HT-29 (cell line): ENCODE results near the gene MYRFL. TPM values are rescaled to one million over a fixed set of nuclear protein-coding genes. Genes with fewer than 3 reads are reported as not detected.
"Not testable (repeated sequence)": the region's sequence is repeated elsewhere in the genome, so short reads cannot be mapped to it uniquely, and the experiment has no call there.

Experiments used
- DNase-seq: peaks from one replicate; pipeline ENCODE4 v3.0.0-alpha.2; 2015; ENCODE audit warnings: low spot score
- total RNA-seq: library from RNA; depleted of rRNA; stranded (reverse); fragments of >200 nt; shearing (Covaris generic); gene quantifications from 2 replicates; pipeline ENCODE4 v1.2.3, GENCODE V29; 2014; rRNA removed

MYRFL gene
- total RNA-seq = 13.2 and 14.8 TPM in 2 replicates

DNA sequence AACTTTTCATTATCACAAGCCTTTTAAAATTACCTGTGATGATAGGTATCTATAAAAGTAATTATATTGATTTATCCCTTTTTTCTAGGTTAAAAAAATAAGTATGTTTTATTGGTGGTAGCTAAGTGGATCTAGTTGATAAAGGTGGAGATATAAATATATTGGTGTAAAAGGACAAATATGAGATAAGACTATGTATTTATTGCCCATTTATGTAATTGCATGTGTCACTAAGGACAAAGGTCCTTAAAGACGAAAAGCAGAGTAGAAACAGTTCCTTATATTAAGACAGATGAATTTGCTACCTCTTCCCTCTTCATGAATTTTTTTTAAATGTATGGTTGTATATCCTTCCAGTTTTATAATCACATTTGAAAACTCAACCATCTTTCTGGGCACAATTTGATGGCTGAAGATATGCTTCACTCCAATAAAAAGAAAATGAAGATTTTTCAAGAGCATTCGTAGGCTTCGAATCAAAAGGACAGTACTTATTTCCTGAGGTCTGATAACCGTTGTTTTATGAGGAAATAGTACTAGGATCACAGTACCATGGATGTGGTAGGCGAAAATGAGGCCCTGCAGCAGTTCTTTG is at the start of gene MYRFL:
Gene MYRFL (plus strand): TSS at position 262 of the 595 bp plus-strand sequence. CDS start 291 bp downstream, at position 553.
- peak; percentile 73 for DNase-seq

DNA sequence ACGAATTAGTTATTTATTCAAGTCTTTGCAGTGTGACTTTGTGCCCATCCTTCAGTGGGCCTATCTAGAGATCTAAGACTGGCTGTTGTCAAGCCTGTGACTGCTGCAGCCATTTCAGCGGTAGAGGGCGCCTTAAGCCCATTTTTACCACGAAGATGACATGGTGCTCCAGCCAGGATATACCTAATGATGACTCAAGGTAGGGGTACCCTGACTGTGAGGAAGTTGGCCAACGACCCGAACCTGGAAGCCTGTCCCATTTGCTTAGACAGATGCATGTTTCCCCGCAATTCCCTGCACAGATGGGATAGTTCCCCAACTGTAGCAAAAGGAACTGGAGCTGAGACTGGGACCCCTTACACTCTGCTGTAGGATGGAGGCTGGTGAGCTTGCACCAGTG is 45.1 kb upstream of the MYRFL start:
- DNase-seq = peak; percentile 86

DNA sequence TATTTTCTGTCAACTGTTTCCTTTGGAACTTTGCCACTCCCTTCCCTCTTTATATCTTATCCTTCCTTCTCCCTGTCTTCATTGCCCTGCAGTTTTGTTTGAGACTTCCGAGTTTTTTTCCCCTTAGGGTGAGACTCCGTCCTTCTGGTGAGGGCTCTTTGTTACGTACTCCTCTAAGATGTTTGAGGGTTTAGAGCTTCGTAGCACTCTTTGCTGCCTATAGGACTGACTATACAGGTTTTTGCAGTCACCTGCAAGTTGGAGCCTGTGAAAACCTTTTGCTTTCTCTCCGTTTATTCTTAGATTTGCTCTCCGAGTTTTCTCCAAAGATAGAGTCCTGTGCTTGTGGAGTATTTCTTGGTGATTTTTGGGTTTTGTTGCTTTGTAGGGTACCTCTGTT is 41.7 kb upstream of the MYRFL start:
- DNase-seq = no peak

DNA sequence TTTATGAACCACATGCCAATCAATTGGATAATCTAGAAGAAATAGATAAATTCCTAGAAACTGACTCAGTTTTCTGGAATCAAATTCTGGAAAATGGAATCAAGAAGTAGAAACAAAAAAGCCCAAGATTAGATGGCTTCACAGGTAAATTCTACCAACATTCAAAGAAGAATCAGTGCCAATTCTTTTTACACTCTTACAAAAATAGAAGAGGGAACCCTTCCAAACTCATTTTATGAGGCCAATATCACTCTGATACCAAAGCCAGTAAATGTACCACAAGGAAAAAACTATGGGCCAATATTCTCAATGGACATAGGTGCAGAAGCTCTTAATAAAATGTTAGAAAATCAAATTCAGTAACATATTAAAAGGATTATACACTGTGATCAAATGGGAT is 35.7 kb upstream of the MYRFL start:
- DNase-seq = no peak

DNA sequence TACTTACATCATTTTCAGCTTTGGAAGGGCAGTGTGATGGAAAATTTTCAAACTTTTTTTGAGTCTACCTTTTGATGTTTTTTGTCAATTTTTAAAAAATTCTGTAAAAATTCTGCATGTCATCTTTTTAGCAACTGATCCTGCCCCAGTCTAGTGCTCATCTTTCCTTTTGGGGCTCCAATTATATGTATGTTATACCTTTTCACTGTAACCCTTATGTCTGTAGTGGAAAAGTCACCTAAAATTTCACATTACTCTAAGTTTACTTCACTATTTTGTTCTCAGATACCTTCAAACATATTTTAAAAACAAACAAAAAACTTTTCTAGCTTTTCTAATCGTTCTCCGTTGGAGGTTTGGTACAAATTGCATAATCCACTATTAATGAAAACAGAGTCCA is 32.5 kb upstream of the MYRFL start:
- DNase-seq = no peak

DNA sequence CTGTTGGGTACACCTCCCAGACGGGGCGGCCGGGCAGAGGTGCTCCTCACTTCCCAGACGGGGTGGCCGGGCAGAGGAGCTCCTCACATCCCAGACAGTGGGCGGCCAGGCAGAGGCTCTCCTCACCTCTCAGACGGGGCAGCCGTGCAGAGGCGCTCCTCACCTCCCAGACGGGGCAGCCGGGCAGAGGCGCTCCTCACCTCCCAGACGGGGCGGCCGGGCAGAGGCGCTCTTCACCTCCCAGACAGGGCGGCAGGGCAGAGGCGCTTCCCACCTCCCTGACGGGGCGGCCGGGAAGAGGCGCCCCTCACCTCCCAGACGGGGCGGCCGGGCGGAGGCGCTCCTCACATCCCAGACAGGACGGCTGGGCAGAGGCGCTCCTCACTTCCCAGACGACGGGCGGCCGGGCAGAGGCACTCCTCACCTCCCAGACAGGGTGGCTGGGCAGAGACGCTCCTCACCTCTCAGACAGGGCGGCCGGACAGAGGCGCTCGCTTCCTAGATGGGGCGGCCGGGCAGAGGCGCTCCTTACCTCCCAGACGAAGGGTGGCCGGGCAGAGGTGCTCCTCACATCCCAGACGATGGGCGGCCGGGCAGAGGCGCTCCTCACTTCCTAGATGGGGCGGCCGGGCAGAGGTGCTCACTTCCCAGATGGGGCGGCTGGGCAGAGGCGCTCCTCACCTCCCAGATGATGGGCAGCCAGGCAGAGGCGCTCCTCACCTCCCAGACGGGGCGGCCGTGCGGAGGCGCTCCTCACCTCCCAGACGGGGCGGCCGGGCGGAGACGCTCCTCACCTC is 17.7 kb upstream of the MYRFL start:
- DNase-seq = not testable (repeated sequence)

DNA sequence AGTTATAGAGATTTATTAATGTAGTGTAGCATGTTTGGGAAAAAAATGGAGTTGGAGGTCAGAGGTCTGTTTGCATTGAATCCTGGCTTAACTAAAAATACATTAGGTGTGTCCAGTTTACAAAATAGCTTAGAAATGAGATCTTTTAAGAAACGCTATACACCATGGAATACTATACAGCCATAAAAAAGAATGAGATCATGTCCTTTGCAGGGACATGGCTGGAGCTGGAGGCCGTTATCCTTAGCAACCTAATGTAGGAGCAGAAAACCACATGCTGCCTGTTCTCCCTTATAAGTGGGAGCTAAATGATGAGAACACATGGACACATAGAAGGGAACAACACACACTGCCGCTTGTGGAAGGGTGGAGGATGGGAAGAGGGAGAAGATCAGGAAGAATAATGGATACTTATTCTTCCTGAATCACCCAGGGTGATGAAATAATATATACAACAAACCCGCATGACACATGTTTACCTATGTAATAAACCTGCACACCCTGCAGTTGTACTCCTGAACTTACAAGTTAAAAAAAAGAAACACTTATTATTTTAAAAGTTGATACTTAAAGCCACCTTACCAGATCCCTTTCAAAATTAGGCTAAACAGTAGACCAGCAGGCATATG is 14.0 kb upstream of the MYRFL start:
- DNase-seq = no peak

DNA sequence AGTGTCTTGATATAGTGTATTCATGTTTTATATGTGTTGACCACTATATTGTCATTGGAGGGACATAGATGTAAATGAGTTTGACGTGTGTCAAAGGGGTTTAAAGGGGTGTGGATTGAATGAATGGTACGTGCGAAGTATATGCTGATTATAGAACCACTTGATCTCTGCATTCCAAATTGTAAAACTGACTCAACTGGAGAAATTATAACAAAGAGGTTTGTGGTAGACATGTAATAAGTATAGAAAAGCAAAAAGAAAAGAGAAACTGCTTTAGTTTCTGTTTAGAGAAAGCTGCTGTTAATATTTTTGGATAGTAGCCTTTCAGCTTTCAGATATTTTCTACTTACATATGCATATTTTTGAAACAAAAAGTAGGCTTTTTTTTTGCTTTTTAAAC is 8.9 kb upstream of the MYRFL start:
- DNase-seq = no peak

DNA sequence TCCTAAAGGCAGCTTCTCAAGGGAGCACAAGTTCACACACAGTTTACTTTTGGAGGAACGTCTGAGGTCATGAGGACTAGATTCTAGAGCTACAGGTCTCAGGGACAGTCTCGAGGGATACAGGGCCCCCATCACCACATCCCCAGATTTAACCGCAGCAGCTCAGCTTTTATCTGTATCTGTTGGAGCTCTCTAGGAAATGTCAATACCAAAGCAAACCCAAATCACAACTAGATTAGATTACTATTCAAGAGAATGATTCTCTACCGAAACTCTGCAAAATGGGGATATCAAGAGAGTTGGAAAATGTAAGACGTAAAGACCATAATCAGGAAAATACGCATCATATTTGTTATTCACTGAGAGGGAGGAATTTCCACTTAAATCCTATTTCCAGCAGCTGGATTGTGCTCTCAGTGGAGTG is 4.0 kb upstream of the MYRFL start:
- peak; percentile 84 for DNase-seq

DNA sequence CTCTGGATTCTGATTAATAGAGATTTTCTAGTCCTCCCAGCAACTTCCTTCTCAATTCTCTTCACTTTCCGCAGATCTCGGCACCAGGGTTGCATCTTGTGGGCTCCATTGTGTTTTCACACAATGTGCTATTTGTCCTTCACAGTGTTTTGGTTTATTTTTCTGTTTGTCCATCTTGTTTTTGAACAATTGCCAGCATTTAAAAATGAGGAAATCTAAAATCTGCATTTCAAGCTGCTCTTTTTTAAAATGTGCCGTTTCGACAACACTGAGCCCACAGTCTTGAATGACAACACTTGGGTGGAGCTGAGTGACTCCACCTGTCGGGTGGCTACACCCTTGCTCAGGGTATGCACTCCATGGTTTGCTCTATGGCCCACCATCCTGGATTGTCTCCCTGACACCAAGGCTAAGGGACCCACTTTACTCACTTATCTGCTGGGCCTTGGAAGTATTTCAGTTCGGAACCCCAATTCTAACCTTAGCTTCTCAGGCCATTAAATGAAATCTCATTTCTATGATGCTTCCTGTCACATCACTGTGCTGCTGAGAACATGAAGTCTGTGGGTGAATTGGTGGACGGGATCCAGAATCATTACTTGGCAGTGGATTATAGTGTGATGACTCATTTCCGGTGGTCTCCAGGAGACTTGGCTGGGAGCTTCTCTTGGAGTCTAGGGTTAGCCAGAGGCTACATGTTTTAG is 3.4 kb upstream of the MYRFL start:
- peak; percentile 96 for DNase-seq

DNA sequence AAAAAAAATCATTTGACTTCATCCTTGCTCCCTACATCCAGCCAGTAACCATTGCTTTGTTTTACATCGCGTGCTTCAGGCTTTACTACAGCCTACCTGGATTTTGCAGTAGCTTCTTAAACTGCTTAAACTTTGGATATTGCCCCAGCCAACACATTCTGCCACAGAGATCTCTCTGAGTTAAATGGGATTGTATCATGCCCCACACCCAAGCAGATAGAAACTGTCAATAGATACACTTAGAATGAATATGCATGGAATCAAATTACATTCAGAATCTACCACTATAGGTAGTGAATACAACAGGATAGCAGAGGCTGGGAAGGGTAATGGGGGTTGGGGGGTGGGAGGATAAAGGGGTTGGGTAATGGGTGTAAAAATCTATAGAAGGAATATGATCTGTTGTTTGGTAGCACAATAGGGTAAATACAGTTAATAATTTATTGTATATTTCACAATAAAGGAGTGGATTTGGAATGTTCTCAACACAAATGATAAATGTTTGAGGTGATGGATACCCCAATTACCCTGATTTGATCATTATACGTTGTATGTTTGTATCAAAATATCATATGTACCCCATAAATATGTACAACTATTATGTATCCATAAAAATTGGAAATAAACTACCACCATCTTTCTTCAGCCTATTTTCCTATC is 2.7 kb upstream of the MYRFL start:
- DNase-seq = peak; percentile 25

DNA sequence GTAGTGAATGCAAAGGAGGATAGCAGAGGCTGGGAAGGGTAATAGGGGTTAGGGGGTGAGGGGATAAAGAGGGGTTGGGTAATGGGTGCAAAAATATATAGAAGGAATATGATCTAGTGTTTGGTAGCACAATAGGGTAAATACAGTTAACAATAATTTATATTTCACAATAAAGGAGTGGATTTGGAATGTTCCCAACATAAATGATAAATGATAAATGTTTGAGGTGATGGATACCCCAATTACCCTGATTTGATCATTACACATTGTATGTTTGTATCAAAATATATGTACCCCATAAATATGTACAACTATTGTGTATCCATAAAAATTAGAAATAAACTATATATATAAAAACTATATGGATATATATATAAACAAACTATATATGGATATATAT is 999 bp upstream of the MYRFL start:
- DNase-seq = no peak

DNA sequence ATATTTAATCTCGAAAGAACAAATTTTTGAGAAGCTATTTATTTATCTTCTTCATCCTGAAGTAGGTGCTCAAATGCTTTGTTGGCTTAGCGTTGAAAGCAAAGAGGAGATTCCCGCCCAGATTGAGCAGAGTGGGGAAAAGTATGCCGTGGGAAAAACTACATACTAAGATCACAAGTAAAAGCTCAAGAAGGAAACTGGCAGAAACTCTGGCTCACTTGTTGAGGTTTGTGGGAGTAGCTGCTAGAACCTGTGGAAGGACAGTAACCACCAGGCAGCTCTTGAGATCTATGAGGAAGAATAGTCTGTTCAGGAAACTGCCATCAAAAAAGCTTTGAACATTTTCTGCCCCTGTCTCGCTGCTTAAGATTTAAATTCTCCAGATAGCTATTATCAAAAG is 3.9 kb downstream of the MYRFL start:
- DNase-seq = peak; percentile 67

DNA sequence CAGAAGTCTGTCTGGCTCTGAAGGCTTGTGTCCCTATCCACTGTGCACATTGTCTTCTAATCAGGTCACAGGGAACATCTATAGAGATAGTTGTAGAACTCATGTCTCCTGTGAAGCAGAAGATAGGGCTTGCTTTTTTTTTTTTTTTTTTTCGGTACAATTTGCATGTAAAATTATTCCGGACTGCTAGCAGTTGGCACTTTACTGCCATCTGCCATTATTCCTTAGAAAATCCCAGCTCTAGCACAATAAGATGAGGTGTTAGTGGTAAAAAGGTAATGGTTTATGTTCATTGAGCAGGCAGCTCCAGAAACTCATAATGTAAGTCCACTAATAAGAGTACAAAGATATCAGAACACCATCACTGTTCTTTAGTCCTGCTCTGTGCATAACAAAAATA is 8.7 kb downstream of the MYRFL start:
- DNase-seq = no peak

DNA sequence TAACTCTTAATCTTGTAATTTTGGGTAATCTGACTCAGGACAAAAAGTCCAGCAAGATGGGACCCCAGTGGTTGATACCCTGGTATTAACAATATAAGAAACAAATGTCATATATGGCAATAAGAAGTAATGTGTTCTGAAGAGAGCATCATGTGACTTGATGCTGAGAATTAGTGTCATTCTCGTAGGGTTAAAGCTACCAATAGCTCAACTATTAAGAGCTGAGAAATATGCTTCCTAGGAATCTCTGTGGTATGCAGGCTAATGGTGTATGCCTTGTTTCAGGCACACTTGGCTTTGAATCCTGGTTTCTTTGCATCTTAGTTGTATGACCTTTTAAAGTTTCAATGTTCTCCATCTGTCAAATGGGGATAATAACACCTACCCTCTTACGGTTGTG is 9.1 kb downstream of the MYRFL start:
- DNase-seq = no peak

DNA sequence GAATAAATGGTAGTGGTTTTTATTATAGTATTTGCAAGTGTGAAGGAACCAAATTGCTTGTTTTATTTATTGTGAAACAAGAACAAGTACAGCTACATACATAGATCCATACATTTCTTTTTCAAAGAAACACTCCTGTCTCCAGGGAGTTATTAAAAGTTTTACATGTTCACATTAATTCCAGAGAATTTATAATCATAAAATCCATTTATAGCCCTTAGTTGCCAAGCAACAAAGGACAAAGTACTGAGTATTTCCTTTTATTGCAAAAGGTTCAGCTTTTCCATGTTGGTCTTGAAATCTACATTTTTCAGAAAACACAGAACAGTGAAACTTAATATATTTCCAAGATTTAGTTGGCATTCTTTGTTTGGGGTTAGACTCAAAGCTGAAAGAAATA is 9.5 kb downstream of the MYRFL start:
- DNase-seq = no peak

DNA sequence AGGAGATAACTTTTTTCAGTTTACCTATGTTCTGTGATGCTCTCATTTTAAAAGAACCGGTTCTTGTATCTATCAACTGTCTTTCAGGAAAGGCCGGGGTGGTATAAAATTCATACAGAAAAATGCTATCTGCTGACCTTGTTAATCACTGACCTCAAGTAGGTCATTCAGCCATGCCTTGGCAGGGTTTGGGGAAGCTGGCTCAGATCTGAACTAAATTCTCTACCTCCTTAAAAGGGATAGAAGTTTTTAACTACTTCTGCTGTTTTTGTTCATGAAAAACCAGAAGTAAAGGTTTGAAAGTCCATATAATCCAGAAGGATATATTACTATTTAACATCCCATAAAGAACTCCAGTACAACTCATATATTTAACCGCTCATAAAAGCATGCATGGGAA is 10.1 kb downstream of the MYRFL start:
- no peak for DNase-seq

DNA sequence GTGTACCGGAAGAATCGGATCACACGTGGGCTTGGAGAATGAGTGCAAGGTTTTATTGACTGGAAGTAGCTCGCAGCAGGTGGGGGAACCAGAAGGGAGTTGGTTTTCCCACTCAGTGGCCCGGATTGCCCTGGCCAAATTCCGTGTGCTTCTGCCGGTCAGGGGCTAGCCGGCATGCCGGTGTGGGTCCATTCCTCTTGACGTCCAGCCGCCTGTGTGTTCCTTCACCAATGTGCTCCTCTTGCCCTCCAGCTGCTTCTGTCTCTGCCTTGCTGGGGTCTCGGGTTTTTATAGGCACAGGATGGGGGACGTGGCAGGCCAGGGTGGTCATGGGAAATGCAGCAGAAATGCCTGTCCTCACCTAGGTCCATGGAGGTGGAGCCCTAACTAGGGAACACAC is 11.0 kb downstream of the MYRFL start:
- DNase-seq = no peak

DNA sequence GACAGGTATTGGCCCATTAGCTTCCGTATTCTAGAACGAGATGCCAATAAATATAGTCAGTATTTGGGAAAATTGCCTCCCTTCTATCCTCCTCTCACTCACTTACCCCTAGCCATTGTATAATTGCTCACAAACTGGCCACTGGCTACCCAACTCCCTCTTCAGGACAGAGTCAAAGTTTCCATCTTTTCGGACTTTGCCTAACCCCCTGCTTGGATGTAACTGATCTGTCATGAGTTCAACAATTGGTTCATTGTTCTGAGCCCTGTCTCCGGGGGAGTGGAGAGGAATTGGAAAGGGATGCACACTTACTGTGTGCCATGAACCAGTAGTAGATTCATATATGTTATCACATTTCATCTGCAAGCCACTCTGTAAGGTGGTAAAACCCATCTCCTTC is 12.2 kb downstream of the MYRFL start:
- peak; percentile 56 for DNase-seq

DNA sequence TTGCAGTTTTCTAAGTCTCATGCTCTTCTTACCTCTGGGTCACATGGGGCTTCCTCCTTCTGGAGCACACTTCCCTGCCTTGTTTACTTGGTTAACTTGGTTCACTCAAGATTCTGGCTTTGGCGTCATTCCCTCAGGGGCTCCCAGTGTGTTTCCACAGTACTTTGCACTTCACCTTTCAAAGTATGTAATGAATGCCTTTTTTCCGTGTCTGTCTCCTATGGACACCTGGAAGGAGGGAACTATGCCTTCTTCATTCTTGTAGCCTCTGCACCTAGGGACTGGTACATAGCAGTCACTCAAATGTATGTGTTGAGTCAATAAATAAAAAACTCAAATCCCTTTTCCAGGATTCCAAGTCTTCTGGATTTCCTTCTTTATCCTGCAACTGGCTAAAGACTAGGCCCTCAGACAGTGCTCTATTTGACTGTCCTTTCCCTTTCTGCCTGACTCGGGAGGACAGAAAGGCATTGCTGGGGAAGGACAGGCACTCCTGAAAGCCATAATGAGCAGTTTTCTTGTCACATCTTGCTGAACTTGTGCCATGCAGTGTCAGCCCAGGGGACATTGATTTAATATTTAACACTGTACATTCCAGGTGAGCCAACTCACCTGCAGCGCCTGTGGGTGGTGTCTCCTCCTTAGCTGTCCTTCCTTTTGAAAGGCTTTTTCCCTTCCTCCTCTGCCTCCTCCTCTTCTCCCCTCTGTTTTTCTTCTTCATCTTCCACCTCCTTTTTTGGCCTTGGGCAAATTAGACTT is 12.8 kb downstream of the MYRFL start:
- DNase-seq = peak; percentile 84

DNA sequence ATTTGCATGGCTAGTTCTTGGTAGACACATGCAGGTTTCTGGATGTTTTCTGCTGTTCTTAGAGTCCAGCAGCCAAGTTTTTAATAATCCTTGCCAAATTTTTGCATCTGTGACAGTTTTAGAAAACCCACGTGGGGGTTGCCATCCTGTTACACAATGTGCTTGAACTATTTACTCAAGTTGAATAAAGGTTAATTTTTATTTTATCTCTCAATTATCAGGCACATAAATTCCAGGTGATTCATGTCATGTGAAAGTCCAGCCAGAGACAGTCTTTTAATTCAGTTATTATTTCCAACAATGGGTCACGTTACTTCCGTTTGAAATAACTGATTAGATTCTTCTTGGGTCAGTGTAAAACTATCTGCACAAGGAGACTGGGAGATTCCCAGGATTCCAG is 15.7 kb downstream of the MYRFL start:
- peak; percentile 39 for DNase-seq
